ENCODE measurements around the gene RGS9.

- no peak for TF ChIP-seq POLR2AphosphoS5 (IDR thresholded peaks at IDR 0.05; ENCODE audit: low read depth)
- no peak for TF ChIP-seq EZH2 (IDR thresholded peaks at IDR 0.05; ENCODE audit: low read depth, unreplicated experiment)
- TF ChIP-seq, protein P1, sequence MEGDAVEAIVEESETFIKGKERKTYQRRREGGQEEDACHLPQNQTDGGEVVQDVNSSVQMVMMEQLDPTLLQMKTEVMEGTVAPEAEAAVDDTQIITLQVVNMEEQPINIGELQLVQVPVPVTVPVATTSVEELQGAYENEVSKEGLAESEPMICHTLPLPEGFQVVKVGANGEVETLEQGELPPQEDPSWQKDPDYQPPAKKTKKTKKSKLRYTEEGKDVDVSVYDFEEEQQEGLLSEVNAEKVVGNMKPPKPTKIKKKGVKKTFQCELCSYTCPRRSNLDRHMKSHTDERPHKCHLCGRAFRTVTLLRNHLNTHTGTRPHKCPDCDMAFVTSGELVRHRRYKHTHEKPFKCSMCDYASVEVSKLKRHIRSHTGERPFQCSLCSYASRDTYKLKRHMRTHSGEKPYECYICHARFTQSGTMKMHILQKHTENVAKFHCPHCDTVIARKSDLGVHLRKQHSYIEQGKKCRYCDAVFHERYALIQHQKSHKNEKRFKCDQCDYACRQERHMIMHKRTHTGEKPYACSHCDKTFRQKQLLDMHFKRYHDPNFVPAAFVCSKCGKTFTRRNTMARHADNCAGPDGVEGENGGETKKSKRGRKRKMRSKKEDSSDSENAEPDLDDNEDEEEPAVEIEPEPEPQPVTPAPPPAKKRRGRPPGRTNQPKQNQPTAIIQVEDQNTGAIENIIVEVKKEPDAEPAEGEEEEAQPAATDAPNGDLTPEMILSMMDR (conservative IDR thresholded peaks at IDR 0.05; ENCODE audit: low read depth in 2 of 2), result no peak
- no peak for TF ChIP-seq EZH2phosphoT487 (IDR thresholded peaks at IDR 0.05; ENCODE audit: unreplicated experiment)
- TF ChIP-seq CREB1 (CRISPR knock-in tag; IDR thresholded peaks at IDR 0.05; ENCODE audit: low read depth), result no peak
- no peak for TF ChIP-seq REST (IDR thresholded peaks at IDR 0.05; ENCODE audit: unreplicated experiment)
- TF ChIP-seq ZNF114 (CRISPR knock-in tag; IDR thresholded peaks at IDR 0.05), result no peak
- no peak for TF ChIP-seq NANOG (IDR thresholded peaks at IDR 0.05; ENCODE audit: borderline replicate concordance)
- no peak for TF ChIP-seq ZNF331 (CRISPR knock-in tag; IDR thresholded peaks at IDR 0.05; ENCODE audit: low read depth)
- TF ChIP-seq, protein P2, sequence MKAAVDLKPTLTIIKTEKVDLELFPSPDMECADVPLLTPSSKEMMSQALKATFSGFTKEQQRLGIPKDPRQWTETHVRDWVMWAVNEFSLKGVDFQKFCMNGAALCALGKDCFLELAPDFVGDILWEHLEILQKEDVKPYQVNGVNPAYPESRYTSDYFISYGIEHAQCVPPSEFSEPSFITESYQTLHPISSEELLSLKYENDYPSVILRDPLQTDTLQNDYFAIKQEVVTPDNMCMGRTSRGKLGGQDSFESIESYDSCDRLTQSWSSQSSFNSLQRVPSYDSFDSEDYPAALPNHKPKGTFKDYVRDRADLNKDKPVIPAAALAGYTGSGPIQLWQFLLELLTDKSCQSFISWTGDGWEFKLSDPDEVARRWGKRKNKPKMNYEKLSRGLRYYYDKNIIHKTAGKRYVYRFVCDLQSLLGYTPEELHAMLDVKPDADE (IDR thresholded peaks at IDR 0.05), result no peak
- no peak for TF ChIP-seq JUNB (IDR thresholded peaks at IDR 0.05; ENCODE audit: unreplicated experiment)
Observed at GRCh38 chr17:65208717-65209116, 71.5 kb downstream of the RGS9 start.
